ENCODE results near the gene SLC2A8. TPM values are rescaled to one million over a fixed set of nuclear protein-coding genes. Genes with fewer than 3 reads are reported as not detected.

SLC2A8 gene
- total RNA-seq (2014; rRNA removed; shearing (Covaris generic); ENCODE audit: low replicate concordance), result 11.3 and 29.4 TPM in 2 replicates

GRCh38 chr9:127396808-127397645 lies at the start of gene SLC2A8:
Gene SLC2A8 (plus strand): TSS chr9:127397169. CDS start chr9:127397231, 62 bp downstream.
- Histone ChIP-seq H3K9ac (ENCODE audit: low read length) (peak within 1 kb of the TSS; percentile 86), H2AFZ (ENCODE audit: low read length) (peak within 1 kb of the TSS; percentile 91), H3K27me3 (ENCODE audit: low read length) (no peaks in the 10 kb centered on the region), H3K9me2 (replicated peaks; ENCODE audit: insufficient read depth, low read length) (no peaks in the 10 kb centered on the region), H3K4me3 (ENCODE audit: low read length) (peak within 1 kb of the TSS; percentile 84), H3K9me3 (ENCODE audit: low read length) (no peaks in the 10 kb centered on the region), H3K36me3 (ENCODE audit: insufficient read depth, low read length) (no peaks in the 10 kb centered on the region), H3K27ac (ENCODE audit: low read length) (peak within 1 kb of the TSS; percentile 49), H3K4me2 (ENCODE audit: low read depth, low read length, poor library complexity, severe bottlenecking) (peak within 1 kb of the TSS; percentile 89), H3K4me1 (ENCODE audit: low read length) (peaks cover 28% of the 10 kb centered on the region), H4K20me1 (ENCODE audit: insufficient read depth, low read depth, low read length) (no peaks in the 10 kb centered on the region; the same call in 1 of the 2 replicates), H3K79me2 (ENCODE audit: low read length) (peaks cover 19% of the 10 kb centered on the region)
- peak; percentile 100 for DNase-seq

- Histone ChIP-seq H3K27ac (ENCODE audit: low read length) (no peak overlapping the region), H3K27me3 (ENCODE audit: low read length) (no peaks in the 10 kb centered on the region), H2AFZ (ENCODE audit: low read length) (no peak overlapping the region), H3K9me3 (ENCODE audit: low read length) (no peaks in the 10 kb centered on the region), H4K20me1 (ENCODE audit: insufficient read depth, low read depth, low read length) (no peaks in the 10 kb centered on the region), H3K36me3 (ENCODE audit: insufficient read depth, low read length) (no peaks in the 10 kb centered on the region), H3K4me3 (ENCODE audit: low read length) (no peak overlapping the region), H3K9me2 (replicated peaks; ENCODE audit: insufficient read depth, low read length) (no peaks in the 10 kb centered on the region), H3K9ac (ENCODE audit: low read length) (no peak overlapping the region), H3K79me2 (ENCODE audit: low read length) (no peaks in the 10 kb centered on the region), H3K4me1 (ENCODE audit: low read length) (no peaks in the 10 kb centered on the region), H3K4me2 (ENCODE audit: low read depth, low read length, poor library complexity, severe bottlenecking) (no peak overlapping the region)
- peak; percentile 54 for DNase-seq
Observed at GRCh38 chr9:127347831-127348776, 48.9 kb upstream of the SLC2A8 start.

GRCh38 chr9:127349483-127350113 lies 47.4 kb upstream of the SLC2A8 start:
- H3K4me2 ChIP-seq (ENCODE audit: low read depth, low read length, poor library complexity, severe bottlenecking), result no peak overlapping the region
- H3K36me3 ChIP-seq (ENCODE audit: insufficient read depth, low read length), result no peaks in the 10 kb centered on the region
- no peaks in the 10 kb centered on the region for H3K9me3 ChIP-seq (ENCODE audit: low read length)
- no peak overlapping the region for H3K27ac ChIP-seq (ENCODE audit: low read length)
- DNase-seq, result no peak
- no peak overlapping the region for H2AFZ ChIP-seq (ENCODE audit: low read length)
- no peaks in the 10 kb centered on the region for H3K27me3 ChIP-seq (ENCODE audit: low read length)
- H3K4me3 ChIP-seq (ENCODE audit: low read length), result no peak overlapping the region
- no peak overlapping the region for H3K9ac ChIP-seq (ENCODE audit: low read length)
- H3K4me1 ChIP-seq (ENCODE audit: low read length), result no peaks in the 10 kb centered on the region
- no peaks in the 10 kb centered on the region for H4K20me1 ChIP-seq (ENCODE audit: insufficient read depth, low read depth, low read length)
- H3K79me2 ChIP-seq (ENCODE audit: low read length), result no peaks in the 10 kb centered on the region
- no peaks in the 10 kb centered on the region for H3K9me2 ChIP-seq (replicated peaks; ENCODE audit: insufficient read depth, low read length)

- no peaks in the 10 kb centered on the region for H4K20me1 ChIP-seq (ENCODE audit: insufficient read depth, low read depth, low read length)
- no peak overlapping the region for H3K9ac ChIP-seq (ENCODE audit: low read length)
- no peak overlapping the region for H2AFZ ChIP-seq (ENCODE audit: low read length)
- H3K27me3 ChIP-seq (ENCODE audit: low read length), result no peaks in the 10 kb centered on the region
- no peak overlapping the region for H3K4me2 ChIP-seq (ENCODE audit: low read depth, low read length, poor library complexity, severe bottlenecking)
- H3K4me3 ChIP-seq (ENCODE audit: low read length), result no peak overlapping the region
- H3K36me3 ChIP-seq (ENCODE audit: insufficient read depth, low read length), result no peaks in the 10 kb centered on the region
- H3K27ac ChIP-seq (ENCODE audit: low read length), result no peak overlapping the region
- H3K9me2 ChIP-seq (replicated peaks; ENCODE audit: insufficient read depth, low read length), result no peaks in the 10 kb centered on the region
- no peaks in the 10 kb centered on the region for H3K9me3 ChIP-seq (ENCODE audit: low read length)
- no peaks in the 10 kb centered on the region for H3K79me2 ChIP-seq (ENCODE audit: low read length)
- no peak for DNase-seq
- H3K4me1 ChIP-seq (ENCODE audit: low read length), result no peaks in the 10 kb centered on the region
Observed at GRCh38 chr9:127351182-127352166, 45.5 kb upstream of the SLC2A8 start.

GRCh38 chr9:127353882-127354281 lies 43.1 kb upstream of the SLC2A8 start:
- H3K9me2 ChIP-seq (replicated peaks; ENCODE audit: insufficient read depth, low read length), result no peaks in the 10 kb centered on the region
- no peaks in the 10 kb centered on the region for H4K20me1 ChIP-seq (ENCODE audit: insufficient read depth, low read depth, low read length)
- H3K36me3 ChIP-seq (ENCODE audit: insufficient read depth, low read length), result no peaks in the 10 kb centered on the region
- no peak overlapping the region for H3K27ac ChIP-seq (ENCODE audit: low read length)
- H3K9me3 ChIP-seq (ENCODE audit: low read length), result no peaks in the 10 kb centered on the region
- no peak overlapping the region for H3K9ac ChIP-seq (ENCODE audit: low read length)
- DNase-seq, result no peak
- no peak overlapping the region for H3K4me3 ChIP-seq (ENCODE audit: low read length)
- no peaks in the 10 kb centered on the region for H3K27me3 ChIP-seq (ENCODE audit: low read length)
- no peaks in the 10 kb centered on the region for H3K79me2 ChIP-seq (ENCODE audit: low read length)
- no peak overlapping the region for H2AFZ ChIP-seq (ENCODE audit: low read length)
- H3K4me2 ChIP-seq (ENCODE audit: low read depth, low read length, poor library complexity, severe bottlenecking), result no peak overlapping the region
- no peaks in the 10 kb centered on the region for H3K4me1 ChIP-seq (ENCODE audit: low read length)

- Histone ChIP-seq H3K27ac (ENCODE audit: low read length) (no peak overlapping the region), H3K79me2 (ENCODE audit: low read length) (no peaks in the 10 kb centered on the region), H3K9me2 (replicated peaks; ENCODE audit: insufficient read depth, low read length) (no peaks in the 10 kb centered on the region), H3K9me3 (ENCODE audit: low read length) (no peaks in the 10 kb centered on the region), H3K9ac (ENCODE audit: low read length) (no peak overlapping the region), H3K36me3 (ENCODE audit: insufficient read depth, low read length) (no peaks in the 10 kb centered on the region), H2AFZ (ENCODE audit: low read length) (no peak overlapping the region), H3K27me3 (ENCODE audit: low read length) (no peaks in the 10 kb centered on the region), H4K20me1 (ENCODE audit: insufficient read depth, low read depth, low read length) (no peaks in the 10 kb centered on the region), H3K4me3 (ENCODE audit: low read length) (no peak overlapping the region), H3K4me2 (ENCODE audit: low read depth, low read length, poor library complexity, severe bottlenecking) (no peak overlapping the region), H3K4me1 (ENCODE audit: low read length) (no peaks in the 10 kb centered on the region)
- no peak for DNase-seq
Observed at GRCh38 chr9:127356906-127357305, 40.1 kb upstream of the SLC2A8 start.

GRCh38 chr9:127358023-127358535 lies 38.9 kb upstream of the SLC2A8 start:
- no peak overlapping the region for H2AFZ ChIP-seq (ENCODE audit: low read length)
- no peaks in the 10 kb centered on the region for H3K9me3 ChIP-seq (ENCODE audit: low read length)
- H3K9me2 ChIP-seq (replicated peaks; ENCODE audit: insufficient read depth, low read length), result no peaks in the 10 kb centered on the region
- H3K4me1 ChIP-seq (ENCODE audit: low read length), result no peaks in the 10 kb centered on the region
- H3K4me2 ChIP-seq (ENCODE audit: low read depth, low read length, poor library complexity, severe bottlenecking), result no peak overlapping the region
- no peaks in the 10 kb centered on the region for H3K27me3 ChIP-seq (ENCODE audit: low read length)
- DNase-seq, result no peak
- no peak overlapping the region for H3K4me3 ChIP-seq (ENCODE audit: low read length)
- H4K20me1 ChIP-seq (ENCODE audit: insufficient read depth, low read depth, low read length), result no peaks in the 10 kb centered on the region
- no peaks in the 10 kb centered on the region for H3K79me2 ChIP-seq (ENCODE audit: low read length)
- no peak overlapping the region for H3K9ac ChIP-seq (ENCODE audit: low read length)
- no peaks in the 10 kb centered on the region for H3K36me3 ChIP-seq (ENCODE audit: insufficient read depth, low read length)
- H3K27ac ChIP-seq (ENCODE audit: low read length), result no peak overlapping the region
